ENCODE results near the gene FHL1. TPM values are rescaled to one million over a fixed set of nuclear protein-coding genes. Genes with fewer than 3 reads are reported as not detected.

FHL1 gene
- total RNA-seq, 4 donors from 2014 or later, result 223 to 313 (median 230) TPM

DNA sequence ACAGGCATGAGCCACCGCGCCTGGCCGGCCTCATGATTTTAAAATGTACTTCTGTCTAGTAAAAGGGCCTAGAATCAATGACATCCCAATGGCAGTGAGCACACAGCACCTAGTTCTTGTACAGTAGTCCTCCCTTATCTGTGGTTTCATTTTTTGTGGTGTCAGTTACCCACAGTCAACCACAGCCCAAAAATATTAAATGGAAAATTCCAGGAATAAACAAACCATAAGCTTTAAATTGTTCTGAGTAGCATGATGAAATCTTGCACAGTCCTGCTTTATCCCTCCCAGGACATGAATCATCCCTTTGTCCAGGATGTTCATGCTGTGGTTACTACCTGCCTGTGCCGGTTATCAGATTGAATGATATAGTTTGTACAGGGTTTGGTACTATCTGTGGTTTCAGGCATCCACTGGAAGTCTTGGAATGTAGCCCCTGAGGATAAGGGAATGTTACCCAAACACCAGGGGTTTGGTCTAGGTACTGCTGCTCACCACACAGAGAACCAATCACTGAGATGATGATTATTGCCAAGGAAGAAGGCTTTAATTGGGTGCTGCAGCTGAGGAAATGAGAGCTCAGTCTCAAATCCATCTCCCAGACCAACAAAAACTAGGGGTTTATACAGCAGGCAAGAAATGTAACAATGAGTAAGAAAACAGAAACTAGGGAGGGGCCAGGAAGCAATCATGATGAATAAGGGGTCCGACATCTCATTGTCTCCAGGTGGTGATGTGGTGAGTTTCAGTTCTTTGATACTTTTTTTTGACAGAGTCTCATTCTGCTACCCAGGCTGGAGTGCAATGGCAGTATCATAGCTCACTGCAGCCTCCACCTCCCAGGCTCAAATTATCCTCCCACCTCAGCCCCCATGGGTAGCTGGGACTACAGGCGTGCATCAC lies 16.2 kb upstream of the FHL1 start:
- no peak overlapping the region for H3K27ac ChIP-seq
- intact Hi-C loops (cut with DNase I), result no loop called here

DNA sequence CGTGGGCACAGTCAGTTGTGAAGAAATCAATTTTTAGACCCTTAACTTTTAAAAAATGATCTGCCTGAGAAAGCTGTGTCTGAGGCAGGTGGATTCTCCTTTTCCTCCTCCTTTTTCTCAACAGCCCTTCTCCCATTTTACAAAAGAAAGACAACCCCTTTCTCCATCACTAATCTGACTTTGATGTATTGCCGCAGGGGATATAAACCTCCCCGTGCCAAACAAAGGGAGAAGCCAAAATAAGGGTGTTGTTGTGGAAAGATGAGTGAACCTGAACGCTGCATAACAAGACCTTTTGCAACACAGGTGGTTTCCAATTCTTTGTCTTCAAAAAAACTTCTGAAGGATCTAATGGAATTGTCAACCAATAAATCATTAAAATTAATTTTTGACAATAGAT lies 8.4 kb upstream of the FHL1 start:
- H3K27ac ChIP-seq, result no peak overlapping the region
- no peaks in the 10 kb centered on the region for H3K9me3 ChIP-seq
- H3K4me3 ChIP-seq (replicated peaks in 1 of 3), result no peak overlapping the region
- no peaks in the 10 kb centered on the region for H3K36me3 ChIP-seq
- TF ChIP-seq, protein P1, sequence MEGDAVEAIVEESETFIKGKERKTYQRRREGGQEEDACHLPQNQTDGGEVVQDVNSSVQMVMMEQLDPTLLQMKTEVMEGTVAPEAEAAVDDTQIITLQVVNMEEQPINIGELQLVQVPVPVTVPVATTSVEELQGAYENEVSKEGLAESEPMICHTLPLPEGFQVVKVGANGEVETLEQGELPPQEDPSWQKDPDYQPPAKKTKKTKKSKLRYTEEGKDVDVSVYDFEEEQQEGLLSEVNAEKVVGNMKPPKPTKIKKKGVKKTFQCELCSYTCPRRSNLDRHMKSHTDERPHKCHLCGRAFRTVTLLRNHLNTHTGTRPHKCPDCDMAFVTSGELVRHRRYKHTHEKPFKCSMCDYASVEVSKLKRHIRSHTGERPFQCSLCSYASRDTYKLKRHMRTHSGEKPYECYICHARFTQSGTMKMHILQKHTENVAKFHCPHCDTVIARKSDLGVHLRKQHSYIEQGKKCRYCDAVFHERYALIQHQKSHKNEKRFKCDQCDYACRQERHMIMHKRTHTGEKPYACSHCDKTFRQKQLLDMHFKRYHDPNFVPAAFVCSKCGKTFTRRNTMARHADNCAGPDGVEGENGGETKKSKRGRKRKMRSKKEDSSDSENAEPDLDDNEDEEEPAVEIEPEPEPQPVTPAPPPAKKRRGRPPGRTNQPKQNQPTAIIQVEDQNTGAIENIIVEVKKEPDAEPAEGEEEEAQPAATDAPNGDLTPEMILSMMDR (IDR thresholded peaks at IDR 0.05), result no peak
- TF ChIP-seq POLR2A (IDR thresholded peaks at IDR 0.05), result no peak
- intact Hi-C loops (cut with DNase I), result no loop called here
- DNase-seq, result no peak
- no peaks in the 10 kb centered on the region for H3K27me3 ChIP-seq
- WGBS, 2 donors, result 78 to 88% methylated on average over 4 of the region's 4 CpGs
- no peaks in the 10 kb centered on the region for H3K4me1 ChIP-seq

More for the DNA sequence above, 16.2 kb upstream of the FHL1 start:
- Histone ChIP-seq H3K36me3 (no peaks in the 10 kb centered on the region), H3K9me3 (no peaks in the 10 kb centered on the region), H3K27me3 (no peaks in the 10 kb centered on the region), H3K4me1 (no peaks in the 10 kb centered on the region), H3K4me3 (replicated peaks in 1 of 3) (no peak overlapping the region)
- no peak for DNase-seq
- TF ChIP-seq, protein P1 (IDR thresholded peaks at IDR 0.05), result no peak
- no peak for TF ChIP-seq POLR2A (IDR thresholded peaks at IDR 0.05)
- 74 to 78% methylated on average over 6 of the region's 6 CpGs for WGBS, 2 donors

- intact Hi-C loops (cut with DNase I), result no loop called here
- no peaks in the 10 kb centered on the region for H3K9me3 ChIP-seq
- no peak for DNase-seq
- H3K4me1 ChIP-seq, result no peaks in the 10 kb centered on the region
- WGBS, 2 donors, result 85 to 94% methylated on average over 3 of the region's 3 CpGs
- no peak for TF ChIP-seq POLR2A (IDR thresholded peaks at IDR 0.05)
- TF ChIP-seq, protein P1 (IDR thresholded peaks at IDR 0.05), result no peak
- H3K4me3 ChIP-seq (replicated peaks in 1 of 3), result no peak overlapping the region
- H3K27me3 ChIP-seq, result no peaks in the 10 kb centered on the region
- no peak overlapping the region for H3K27ac ChIP-seq
- no peaks in the 10 kb centered on the region for H3K36me3 ChIP-seq
Observed at GRCh38 chrX:136141569-136141968, 5.8 kb upstream of the FHL1 start.

GRCh38 chrX:136142592-136142991 lies 4.7 kb upstream of the FHL1 start:
- H3K4me3 ChIP-seq (replicated peaks in 1 of 3), result no peak overlapping the region
- H3K4me1 ChIP-seq, result no peaks in the 10 kb centered on the region
- no peaks in the 10 kb centered on the region for H3K27me3 ChIP-seq
- no peak for DNase-seq
- 80 to 85% methylated on average over 3 of the region's 3 CpGs for WGBS, 2 donors
- no peak overlapping the region for H3K27ac ChIP-seq
- no peaks in the 10 kb centered on the region for H3K36me3 ChIP-seq
- intact Hi-C loops (cut with DNase I), result no loop called here
- TF ChIP-seq, protein P1 (IDR thresholded peaks at IDR 0.05), result no peak
- no peak for TF ChIP-seq POLR2A (IDR thresholded peaks at IDR 0.05)
- H3K9me3 ChIP-seq, result no peaks in the 10 kb centered on the region

DNA sequence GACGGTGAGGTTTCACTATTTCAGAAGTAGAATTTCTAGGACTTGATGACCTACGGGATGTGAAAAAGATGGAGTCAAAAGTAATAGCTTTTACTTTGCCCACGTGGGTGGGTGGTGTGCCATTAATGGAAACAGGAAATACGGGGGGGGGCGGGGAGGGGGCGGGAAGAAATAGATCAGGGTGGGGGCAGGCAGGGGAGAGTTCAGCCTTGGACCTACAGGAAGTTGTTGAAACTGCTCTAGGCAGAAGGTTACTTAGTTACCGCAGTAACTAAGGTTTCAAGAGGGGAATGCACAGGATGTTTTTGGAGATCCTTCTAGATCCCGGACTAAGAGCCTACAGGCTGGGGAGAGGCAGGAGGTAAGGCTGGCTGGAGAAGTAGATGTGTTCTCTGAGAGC lies 3.6 kb upstream of the FHL1 start:
- WGBS, 2 donors, result 31 to 41% methylated on average over 6 to 8 of the region's 8 CpGs
- no peak for DNase-seq
- H3K36me3 ChIP-seq, result no peaks in the 10 kb centered on the region
- no peak for TF ChIP-seq POLR2A (IDR thresholded peaks at IDR 0.05)
- TF ChIP-seq, protein P1 (IDR thresholded peaks at IDR 0.05), result no peak
- H3K4me1 ChIP-seq, result no peaks in the 10 kb centered on the region
- intact Hi-C loops (cut with DNase I), result no loop called here
- no peaks in the 10 kb centered on the region for H3K9me3 ChIP-seq
- no peak overlapping the region for H3K4me3 ChIP-seq (replicated peaks in 1 of 3)
- H3K27me3 ChIP-seq, result no peaks in the 10 kb centered on the region
- H3K27ac ChIP-seq, result no peak overlapping the region

Measured in thyroid gland (tissue), 4 donors.